CD4-positive, alpha-beta T cell (primary cell): Measurements from ENCODE around the gene VSX2. TPM values are rescaled to one million over a fixed set of nuclear protein-coding genes. Genes with fewer than 3 reads are reported as not detected.

ENCODE experiments used
- ATAC-seq: fragments of 200-7000 bp; cut with Tn5 transposase; one replicate; pipeline ENCODE4 v1.10.0; 2022; ENCODE audit warnings: mild to moderate bottlenecking; ENCODE audit not compliant: poor library complexity
- CTCF ChIA-PET: fragments of 350-600 bp; sonication (Branson Sonifier 250); formaldehyde crosslinking; loops from one replicate; lab custom pipeline; 2021; ENCODE audit warnings: antibody characterized with exemption, inconsistent platforms; lab: Charles Lee
- POLR2A ChIA-PET: fragments of 350-600 bp; sonication (Branson Sonifier 250); formaldehyde crosslinking; loops from one replicate; lab custom pipeline; 2021; ENCODE audit warnings: antibody characterized with exemption, inconsistent platforms; lab: Charles Lee
- DNase-seq, 14 experiments: peaks; one replicate each; pipeline ENCODE4 v3.0.0-alpha.2; 2013 to 2020; ENCODE audit warnings: mixed read lengths in 2 of 14
- H3K27ac ChIP-seq, 2 donors: one replicate each; pipeline versions ENCODE4 v1.5.1 to v1.7.0; 2013; ENCODE audit warnings: low read length in 2 of 2, low read depth in 1 of 2, mild to moderate bottlenecking in 1 of 2
- H3K27me3 ChIP-seq, 2 experiments: 1 replicate in 1 of 2; 2 replicates in 1 of 2; pipeline versions ENCODE4 v1.6.1 to v1.7.0; 2013; ENCODE audit warnings: low read length in 2 of 2, control low read depth in 1 of 2, mild to moderate bottlenecking in 1 of 2, moderate library complexity in 1 of 2; ENCODE audit not compliant: insufficient read depth in 2 of 2, control insufficient read depth in 1 of 2
- H3K36me3 ChIP-seq: one replicate; pipeline ENCODE4 v1.6.1; 2013; ENCODE audit warnings: low read length, control low read depth; ENCODE audit not compliant: insufficient read depth
- H3K4me1 ChIP-seq: one replicate; pipeline ENCODE4 v1.6.1; 2013; ENCODE audit warnings: low read length, control low read depth; ENCODE audit not compliant: insufficient read depth
- H3K4me3 ChIP-seq: one replicate; pipeline ENCODE4 v1.5.1; 2013; ENCODE audit warnings: mild to moderate bottlenecking, low read length, moderate library complexity
- H3K9me3 ChIP-seq, 2 experiments: 1 replicate in 1 of 2; 2 replicates in 1 of 2; pipeline versions ENCODE4 v1.6.1 to v1.7.0; 2013; ENCODE audit warnings: low read length in 2 of 2, mild to moderate bottlenecking in 2 of 2, control low read depth in 1 of 2, moderate library complexity in 1 of 2; ENCODE audit not compliant: control insufficient read depth in 1 of 2, insufficient read depth in 1 of 2
- H3K27ac Mint-ChIP-seq: one replicate; pipeline ENCODE4 v1.8.0; 2020; ENCODE audit warnings: mixed read lengths
- H3K27me3 Mint-ChIP-seq: one replicate; pipeline ENCODE4 v1.8.0; 2021; ENCODE audit warnings: mixed read lengths
- H3K36me3 Mint-ChIP-seq: one replicate; pipeline ENCODE4 v1.8.0; 2021; ENCODE audit warnings: low read depth, mixed read lengths
- H3K4me1 Mint-ChIP-seq: one replicate; pipeline ENCODE4 v1.8.0; 2021; ENCODE audit warnings: low read depth, mixed read lengths
- H3K4me3 Mint-ChIP-seq: one replicate; pipeline ENCODE4 v1.8.0; 2020; ENCODE audit warnings: mild to moderate bottlenecking, mixed read lengths
- H3K9me3 Mint-ChIP-seq: one replicate; pipeline ENCODE4 v1.8.0; 2020; ENCODE audit warnings: mixed read lengths
- intact Hi-C, 2 experiments: fragments of 100-400 bp; cut with DNase I in 1 of 2; cut with micrococcal nuclease in 1 of 2; formaldehyde crosslinking; loops; one replicate each; pipeline versions ENCODE4 v1.15.1 to v1.9.0; 2023 to 2025; cut with DNase I, micrococcal nuclease
- total RNA-seq, 174 experiments: library from RNA in 2 of 174; stranded (reverse) in 2 of 174; gene quantifications; one replicate each; pipeline ENCODE4 v1.2.3 and lab custom pipeline; 2021 to 2026
- TF ChIP-seq, protein P1 (sequence below): fragments of 200-600 bp; IDR thresholded peaks from one replicate; pipeline ENCODE4 v1.8.0; 2022; ENCODE audit warnings: antibody characterized with exemption, mild to moderate bottlenecking

Gene VSX2
- total RNA-seq, 2 experiments from 2014 or later: not detected

DNA sequence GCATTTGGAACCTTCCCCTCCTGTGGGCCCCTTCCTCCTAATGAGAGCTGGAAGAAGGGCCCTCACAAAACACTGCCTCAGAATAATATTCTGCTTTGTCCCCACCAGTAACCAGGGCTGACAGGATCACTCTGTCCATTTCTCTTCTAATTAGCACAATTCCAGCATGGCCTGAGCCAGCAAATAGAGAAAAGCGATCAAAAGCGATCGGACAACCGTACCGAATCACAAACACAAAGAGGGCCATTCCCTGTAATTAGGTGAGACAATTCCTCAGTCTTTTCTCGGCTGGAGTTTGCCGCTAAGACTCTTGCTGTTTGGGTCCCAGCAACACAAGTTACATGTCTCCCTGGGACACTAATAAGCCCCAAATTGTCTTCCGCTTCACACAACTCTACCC lies 35.6 kb upstream of the VSX2 start:
- H3K27me3 ChIP-seq: no peaks in the 10 kb centered on the region
- no peak overlapping the region for H3K4me3 Mint-ChIP-seq
- ATAC-seq (no peak), DNase-seq (no peak)
- CTCF ChIA-PET: no interaction called here
- no peaks in the 10 kb centered on the region for H3K27me3 Mint-ChIP-seq
- no peak overlapping the region for H3K27ac ChIP-seq
- H3K4me3 ChIP-seq: no peak overlapping the region
- no peaks in the 10 kb centered on the region for H3K9me3 Mint-ChIP-seq
- peaks cover 25% of the 10 kb centered on the region for H3K36me3 Mint-ChIP-seq
- POLR2A ChIA-PET: no interaction called here
- peaks cover 14% of the 10 kb centered on the region for H3K36me3 ChIP-seq
- H3K27ac Mint-ChIP-seq: no peak overlapping the region
- no peaks in the 10 kb centered on the region for H3K4me1 Mint-ChIP-seq
- H3K4me1 ChIP-seq: no peaks in the 10 kb centered on the region
- no peaks in the 10 kb centered on the region for H3K9me3 ChIP-seq
- intact Hi-C loops: no loop called here
- TF ChIP-seq, protein P1, sequence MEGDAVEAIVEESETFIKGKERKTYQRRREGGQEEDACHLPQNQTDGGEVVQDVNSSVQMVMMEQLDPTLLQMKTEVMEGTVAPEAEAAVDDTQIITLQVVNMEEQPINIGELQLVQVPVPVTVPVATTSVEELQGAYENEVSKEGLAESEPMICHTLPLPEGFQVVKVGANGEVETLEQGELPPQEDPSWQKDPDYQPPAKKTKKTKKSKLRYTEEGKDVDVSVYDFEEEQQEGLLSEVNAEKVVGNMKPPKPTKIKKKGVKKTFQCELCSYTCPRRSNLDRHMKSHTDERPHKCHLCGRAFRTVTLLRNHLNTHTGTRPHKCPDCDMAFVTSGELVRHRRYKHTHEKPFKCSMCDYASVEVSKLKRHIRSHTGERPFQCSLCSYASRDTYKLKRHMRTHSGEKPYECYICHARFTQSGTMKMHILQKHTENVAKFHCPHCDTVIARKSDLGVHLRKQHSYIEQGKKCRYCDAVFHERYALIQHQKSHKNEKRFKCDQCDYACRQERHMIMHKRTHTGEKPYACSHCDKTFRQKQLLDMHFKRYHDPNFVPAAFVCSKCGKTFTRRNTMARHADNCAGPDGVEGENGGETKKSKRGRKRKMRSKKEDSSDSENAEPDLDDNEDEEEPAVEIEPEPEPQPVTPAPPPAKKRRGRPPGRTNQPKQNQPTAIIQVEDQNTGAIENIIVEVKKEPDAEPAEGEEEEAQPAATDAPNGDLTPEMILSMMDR: no peak

DNA sequence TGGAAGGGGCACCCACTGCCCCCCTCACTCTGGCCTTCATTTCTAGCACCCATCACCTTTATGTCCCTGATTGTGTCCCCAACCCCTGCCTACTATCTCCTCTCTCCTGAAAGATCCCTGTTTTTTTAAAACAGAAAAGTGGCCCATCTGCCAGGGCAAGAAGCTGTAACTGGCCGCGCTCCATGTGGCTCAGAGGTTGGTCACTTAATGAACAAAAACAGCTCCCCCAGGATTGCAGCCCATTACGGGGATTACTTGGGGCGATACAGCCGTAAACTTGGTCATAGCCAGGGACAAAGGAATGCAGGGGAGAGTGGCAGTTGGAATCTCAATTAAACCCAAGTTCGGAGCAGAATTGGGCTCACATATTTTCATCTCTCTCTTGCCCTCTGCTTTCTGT lies 34.8 kb upstream of the VSX2 start:
- no peak overlapping the region for H3K4me3 Mint-ChIP-seq
- no peaks in the 10 kb centered on the region for H3K9me3 Mint-ChIP-seq
- no peak overlapping the region for H3K27ac Mint-ChIP-seq
- Histone ChIP-seq H3K27me3 (no peaks in the 10 kb centered on the region), H3K4me1 (no peaks in the 10 kb centered on the region), H3K4me3 (no peak overlapping the region), H3K36me3 (peaks cover 6% of the 10 kb centered on the region), H3K9me3 (no peaks in the 10 kb centered on the region), H3K27ac (no peak overlapping the region)
- CTCF ChIA-PET: no interaction called here
- intact Hi-C loops: no loop called here
- no peak for ATAC-seq
- peaks cover 16% of the 10 kb centered on the region for H3K36me3 Mint-ChIP-seq
- H3K4me1 Mint-ChIP-seq: no peaks in the 10 kb centered on the region
- POLR2A ChIA-PET: no interaction called here
- no peaks in the 10 kb centered on the region for H3K27me3 Mint-ChIP-seq
- DNase-seq: no peak
- TF ChIP-seq, protein P1: no peak

DNA sequence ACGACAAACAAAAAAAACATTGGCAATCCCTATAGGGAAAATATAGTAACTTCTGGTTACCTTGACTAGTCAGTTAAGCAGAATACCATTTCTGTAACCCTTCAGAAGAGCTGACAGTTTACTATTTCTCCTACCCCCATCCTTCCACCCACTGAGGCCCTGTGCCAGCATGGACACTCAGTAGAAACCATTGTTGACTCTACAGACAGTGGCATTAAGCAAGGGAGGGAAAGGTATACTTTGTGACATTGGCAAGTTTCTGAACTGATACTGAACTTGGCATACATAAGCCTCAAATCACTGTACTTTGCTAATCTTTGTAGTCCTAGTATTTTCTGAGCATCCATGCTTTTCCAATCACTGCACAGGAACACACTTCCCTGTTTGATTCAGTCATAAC lies 33.4 kb upstream of the VSX2 start:
- intact Hi-C loops: no loop called here
- Mint-ChIP-seq H3K4me3 (no peak overlapping the region), H3K9me3 (no peaks in the 10 kb centered on the region), H3K27ac (no peak overlapping the region), H3K36me3 (peaks cover 6% of the 10 kb centered on the region), H3K4me1 (no peaks in the 10 kb centered on the region), H3K27me3 (no peaks in the 10 kb centered on the region)
- Histone ChIP-seq H3K4me3 (no peak overlapping the region), H3K4me1 (no peaks in the 10 kb centered on the region), H3K27ac (no peak overlapping the region), H3K27me3 (no peaks in the 10 kb centered on the region), H3K36me3 (peaks cover 3% of the 10 kb centered on the region), H3K9me3 (no peaks in the 10 kb centered on the region)
- ChIA-PET CTCF (no interaction called here), POLR2A (no interaction called here)
- ATAC-seq: no peak
- TF ChIP-seq, protein P1: no peak
- no peak for DNase-seq
